ENCODE results near the gene SCN10A. TPM values are rescaled to one million over a fixed set of nuclear protein-coding genes. Genes with fewer than 3 reads are reported as not detected.

SCN10A gene
- total RNA-seq, 1 experiment from 2014 or later, result not detected

DNA sequence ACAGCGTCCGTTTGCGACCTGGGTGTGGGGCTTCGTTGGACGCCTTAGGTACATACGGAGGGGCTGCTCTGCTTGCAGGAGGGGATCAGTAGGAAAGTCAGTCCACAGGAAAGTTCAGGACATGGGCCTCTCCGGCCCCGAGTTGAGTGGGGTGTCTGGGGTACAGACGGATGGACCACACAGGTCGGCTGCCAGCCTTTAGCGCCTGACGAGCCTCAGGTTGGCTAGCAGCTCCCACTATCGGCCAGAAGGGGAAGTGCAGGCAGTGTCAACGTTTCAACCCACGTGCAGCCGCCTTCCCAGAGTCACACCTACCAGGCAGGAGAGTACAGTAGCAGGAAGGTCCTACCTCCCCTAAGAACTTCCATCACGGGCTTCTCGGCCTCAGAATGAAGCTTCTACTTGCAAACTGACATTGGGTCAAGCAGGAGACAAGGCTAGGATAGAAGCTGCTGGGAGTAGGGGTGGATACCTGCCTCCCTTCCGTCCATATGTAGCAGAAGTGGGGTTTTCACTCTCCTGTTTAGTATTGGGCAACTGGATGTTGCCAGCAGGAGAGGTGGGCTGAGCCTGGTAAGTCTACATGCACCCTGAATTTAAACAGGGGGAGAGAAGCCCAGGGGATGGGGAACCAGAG is 164.7 kb downstream of the SCN10A start:
- peak; percentile 69 for DNase-seq (ENCODE audit: low spot score)

DNA sequence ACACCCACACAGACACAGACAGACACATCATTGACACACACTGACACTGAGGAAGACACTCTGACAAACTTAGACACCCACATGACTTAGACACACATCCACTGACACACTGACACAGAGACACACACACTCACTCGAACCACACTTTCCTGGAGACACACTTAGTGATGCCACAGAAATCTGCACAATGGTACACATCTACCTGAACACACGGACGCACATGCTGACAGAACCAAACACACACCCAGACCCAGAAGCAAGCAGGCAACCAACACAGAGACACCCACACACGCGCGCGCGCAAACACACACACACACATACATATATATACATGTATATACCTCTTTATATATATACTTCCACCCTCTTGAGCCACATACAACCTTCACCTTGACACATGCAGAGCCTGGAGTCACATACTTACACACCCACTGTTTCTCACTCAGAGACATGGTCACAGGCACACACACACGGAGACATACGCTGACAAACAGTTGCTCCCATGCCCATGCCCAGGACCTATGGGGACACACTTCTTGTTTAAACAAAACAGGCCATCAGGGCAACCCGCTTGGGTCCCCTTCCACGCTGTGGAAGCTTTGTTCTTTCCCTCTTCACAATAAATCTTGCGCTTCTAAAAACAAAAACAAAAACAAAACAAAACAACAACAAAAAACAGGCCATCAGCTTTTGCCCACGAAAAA is 165.6 kb downstream of the SCN10A start:
- no peak for DNase-seq (ENCODE audit: low spot score)

DNA sequence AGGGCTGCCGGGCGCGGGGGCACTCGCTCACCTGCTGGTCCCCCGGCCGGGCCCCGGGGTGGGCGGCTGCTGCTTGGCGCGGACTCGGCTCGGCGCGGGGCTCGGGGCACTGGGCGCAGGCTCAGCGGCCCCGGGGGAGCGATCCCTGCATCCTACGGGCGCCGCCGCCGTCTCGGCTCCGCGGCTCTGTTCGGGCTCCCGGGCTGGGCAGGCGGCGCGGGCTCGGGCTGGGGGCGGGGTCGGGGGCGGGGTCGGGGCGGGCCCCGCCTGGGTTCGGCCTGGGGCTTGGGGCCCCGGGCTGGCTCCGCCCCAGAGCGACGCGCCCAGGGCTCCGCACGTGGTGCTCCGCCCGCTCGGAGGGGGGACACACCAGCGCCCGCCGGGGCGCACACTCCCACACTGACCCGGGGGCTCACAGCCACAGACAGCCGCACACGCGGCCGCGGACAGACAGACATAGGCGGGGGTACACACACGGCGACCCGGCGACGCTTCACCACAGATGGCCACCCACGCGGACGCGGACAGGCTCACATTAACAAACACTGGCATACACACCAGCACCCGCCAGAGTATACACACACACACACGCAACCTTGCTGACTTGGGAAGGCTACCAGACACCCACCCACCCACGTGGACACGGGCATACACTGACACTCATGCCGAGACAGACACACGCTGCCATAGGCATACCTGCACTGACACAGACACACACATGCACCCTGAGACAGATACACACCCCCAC is 166.3 kb downstream of the SCN10A start, which contains the start of gene SCN5A:
Gene SCN5A, minus strand, starts transcription at position 188 of the 748 bp plus-strand sequence. CDS start 16,380 bp downstream, outside the sequence.
- DNase-seq (ENCODE audit: low spot score), result no peak

DNA sequence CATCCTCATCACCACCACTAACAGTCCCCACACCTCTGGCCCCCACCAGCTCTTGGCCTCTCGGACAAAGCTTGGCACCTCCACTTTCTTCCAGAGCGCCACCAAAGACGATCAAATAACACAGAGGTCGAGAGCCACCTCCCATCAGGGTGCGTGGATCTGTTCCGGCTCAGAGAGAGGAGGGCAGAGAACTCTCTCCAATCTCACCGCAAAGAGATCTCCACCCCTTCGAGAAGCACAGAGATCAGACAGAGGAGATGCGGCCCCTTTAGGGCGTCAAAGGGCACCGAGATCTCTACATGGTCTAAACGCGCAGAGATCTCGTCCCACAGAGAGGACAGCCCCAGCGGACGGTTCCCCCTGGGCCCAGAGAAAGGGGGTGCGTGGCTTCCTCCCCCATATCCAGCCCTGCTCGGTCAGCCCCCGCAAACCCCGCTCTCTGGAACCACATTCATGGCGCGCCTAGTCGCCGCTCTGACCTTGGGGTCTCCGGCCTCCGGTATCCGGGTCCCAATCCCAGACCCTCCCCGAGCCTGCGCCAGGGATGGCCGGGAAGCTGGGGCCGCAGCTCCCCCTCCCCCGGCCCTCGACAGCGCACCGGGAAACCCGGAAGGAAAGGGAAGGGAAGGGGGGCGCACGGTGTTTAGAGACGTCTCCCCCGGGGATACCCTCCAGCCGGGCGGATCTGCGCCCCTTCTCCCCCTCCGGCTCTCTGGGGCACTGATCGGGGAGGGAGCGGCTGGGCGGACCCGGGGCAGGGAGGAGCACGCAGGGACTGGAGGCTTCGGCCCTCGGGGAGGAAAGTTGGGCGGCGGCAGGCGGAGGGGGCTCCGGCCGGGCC is 167.1 kb downstream of the SCN10A start:
- DNase-seq (ENCODE audit: low spot score), result no peak

DNA sequence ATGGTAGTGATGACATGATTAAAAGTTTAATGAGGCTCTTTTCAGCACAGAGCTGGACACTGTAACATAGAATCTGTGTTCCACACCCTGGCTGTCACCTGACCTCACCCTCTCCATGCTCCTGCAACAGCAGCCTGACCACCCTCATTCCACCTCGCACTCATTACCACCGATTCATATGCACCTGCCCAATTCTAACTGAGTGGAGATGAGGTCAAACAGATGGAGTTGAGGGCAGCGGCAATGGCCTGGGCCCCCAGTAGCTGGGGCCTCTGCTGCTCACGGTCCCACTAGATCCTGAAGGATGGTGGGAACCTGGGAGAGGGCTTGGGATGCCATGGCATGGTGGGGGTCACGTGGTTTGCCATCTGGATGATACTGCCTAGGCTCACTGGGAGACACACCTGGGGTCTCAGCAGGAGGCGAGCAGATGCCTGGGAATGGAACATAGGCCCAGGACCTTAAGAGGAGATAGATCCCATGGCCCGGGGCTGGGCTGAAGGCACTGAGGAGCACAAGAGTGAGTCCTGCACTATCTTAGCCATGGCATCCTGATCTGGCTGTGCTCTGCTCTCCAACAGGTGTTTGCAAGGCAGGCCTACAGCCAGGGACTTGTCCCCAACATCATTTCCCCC is 167.9 kb downstream of the SCN10A start:
- no peak for DNase-seq (ENCODE audit: low spot score)

DNA sequence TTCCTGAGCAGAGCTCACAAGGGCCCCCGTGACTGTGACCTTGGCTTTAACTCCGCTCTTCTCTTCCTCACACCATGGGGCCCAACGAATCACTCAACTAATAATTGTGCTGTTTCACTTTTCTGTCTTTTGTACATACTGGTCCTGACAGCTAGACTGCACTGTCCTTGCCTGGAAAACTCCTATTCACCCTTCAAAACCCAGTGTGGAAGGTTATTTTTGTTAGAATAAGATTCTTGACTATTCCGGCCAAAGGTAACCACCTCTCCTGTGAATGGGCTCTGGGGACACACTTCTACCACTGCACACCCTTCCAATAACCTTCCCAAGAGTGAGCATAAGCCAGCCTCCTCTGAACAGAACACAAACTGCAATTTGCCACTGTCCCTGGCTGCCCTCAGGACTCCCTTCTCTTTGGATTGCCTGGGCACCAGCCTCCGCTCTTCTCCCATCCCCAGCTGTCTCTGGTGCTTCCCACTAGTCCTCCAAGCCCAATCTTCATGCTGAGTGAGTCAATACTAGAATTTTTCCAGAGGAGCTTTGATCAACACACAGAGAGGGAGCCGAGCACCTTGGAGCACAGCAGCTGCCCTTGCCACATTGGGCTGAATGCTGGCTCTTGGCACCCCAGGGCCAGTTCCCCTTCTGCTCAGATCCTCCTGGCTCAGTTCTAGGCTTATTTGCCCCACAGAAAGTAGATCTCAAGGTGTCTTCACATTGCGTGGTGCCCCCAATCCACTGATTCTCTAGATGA is 168.6 kb downstream of the SCN10A start:
- DNase-seq (ENCODE audit: low spot score), result no peak

Other genes starting within 250 kb of the SCN10A start
- 1.7 and 4.0 TPM in 2 replicates for gene SCN5A, start 166.5 kb downstream of the SCN10A start, total RNA-seq (2014; rRNA removed; shearing (Covaris generic))
- gene SCN11A, start 235.7 kb upstream of the SCN10A start, total RNA-seq (2014; rRNA removed; shearing (Covaris generic)), result not detected in 2 replicates
- 20.0 and 21.2 TPM in 2 replicates for gene WDR48, start 235.8 kb upstream of the SCN10A start, total RNA-seq (2014; rRNA removed; shearing (Covaris generic))